ENCODE data around the gene NAA80. TPM values are rescaled to one million over a fixed set of nuclear protein-coding genes. Genes with fewer than 3 reads are reported as not detected.

The NAA80 gene
- total and polyA plus RNA-seq, 2 of the 13 experiments (the other 11 are each of a cell fraction or from before 2014, with no cell fraction given) = 3.4 to 8.7 TPM

- Histone ChIP-seq H3K79me2 (ENCODE audit: insufficient read depth, low read length) (peaks cover 25% of the 10 kb centered on the region), H4K20me1 (ENCODE audit: insufficient read depth, low read length) (no peaks in the 10 kb centered on the region), H3K4me2 (ENCODE audit: low read depth, low read length) (peak overlapping the region; percentile 94), H3K4me3 (replicated peaks in 1 of 3; ENCODE audit: insufficient read depth in 1 of 3, low read depth in 2 of 3, low read length in 3 of 3) (peak overlapping the region; percentile 81 to 91 (median 85)), H3K27me3 (ENCODE audit: control insufficient read depth in 1 of 2, insufficient read depth in 2 of 2, low read length in 2 of 2) (no peaks in the 10 kb centered on the region; a peak in 1 of 5 replicates), H3K9ac (ENCODE audit: insufficient read depth, low read depth, low read length) (peak overlapping the region; percentile 99), H3K4me1 (ENCODE audit: insufficient read depth, low read length) (peaks cover 78% of the 10 kb centered on the region), H2AFZ (ENCODE audit: low read length) (no peak overlapping the region), H3K36me3 (replicated peaks in 1 of 2; ENCODE audit: control insufficient read depth in 1 of 2, insufficient read depth in 2 of 2, low read length in 2 of 2) (peaks cover 15 to 40% of the 10 kb centered on the region in 2 experiments), H3K9me3 (ENCODE audit: low read length) (no peaks in the 10 kb centered on the region), H3K27ac (ENCODE audit: extremely low read length, insufficient read depth, low read length) (peak overlapping the region; percentile 100)
- ChIA-PET POLR2A (interaction anchor here (0.6 to 13.0 kb wide), 14 partner anchors 12 to 118 kb away, joined by 3 to 222 read pairs (median 8); partner anchors contain the start of genes GNAI2, HYAL1, HYAL3 and IFRD2), CTCF (ENCODE audit: low intra/inter-chr PET ratio, low total read pairs) (interaction anchor here (0.9 to 2.3 kb wide), 3 partner anchors 18 to 94 kb away, joined by 3 to 15 read pairs (median 3); partner anchors contain the start of genes HYAL1, HYAL3 and NAA80)
- WGBS (ENCODE audit: low lambda C conversion rate) = 0% methylated on average over 6 of the region's 45 CpGs
- DNase-seq (ENCODE audit: low spot score) (peak; percentile 58), ATAC-seq (peak; percentile 42), FAIRE-seq (no peak)
- intact Hi-C loops (cut with micrococcal nuclease; ENCODE audit: unreplicated experiment) (loop anchor here (1.0 kb wide), 1 partner anchor 22 kb away; the partner anchor contains the start of genes HYAL3 and NAA80), in situ Hi-C loops (cut with HindIII; ENCODE audit: extremely low pct_ligation_motif_present, low pct_unique_long_range_greater_than_20kb) (loop anchor here (5.0 kb wide), 1 partner anchor 59 kb away; no protein-coding TSS in a partner anchor)
- no TSS peak for BruUV-seq (replicated peaks)
- TF ChIP-seq ZBTB42 (CRISPR knock-in tag; IDR thresholded peaks at IDR 0.05) (0 out of 2 replicates have a peak, but pooled peaks have one; percentile 8), MYC (CRISPR knock-in tag; IDR thresholded peaks at IDR 0.05; ENCODE audit: borderline replicate concordance) (peak; percentile 90), NKX3-1 (CRISPR knock-in tag; IDR thresholded peaks at IDR 0.05) (no peak), ZNF609 (CRISPR knock-in tag; IDR thresholded peaks at IDR 0.05; ENCODE audit: borderline replicate concordance) (0 out of 2 replicates have a peak, but pooled peaks have one; percentile 39), ARNTL (CRISPR knock-in tag; IDR thresholded peaks at IDR 0.05) (peak; percentile 51), NR1H2 (CRISPR knock-in tag; IDR thresholded peaks at IDR 0.05; ENCODE audit: borderline replicate concordance, low read depth) (0 out of 2 replicates have a peak, but pooled peaks have one; percentile 30), ZSCAN25 (CRISPR knock-in tag; IDR thresholded peaks at IDR 0.05) (peak; percentile 58; the same call in 1 of the 2 replicates), HDAC1 (CRISPR knock-in tag; IDR thresholded peaks at IDR 0.05) (peak; percentile 30; the same call in 1 of the 2 replicates), TAF1 (CRISPR knock-in tag; IDR thresholded peaks at IDR 0.05) (peak; percentile 36; the same call in 1 of the 2 replicates), SRF (IDR thresholded peaks at IDR 0.05; ENCODE audit: low read depth, low read length) (no peak)
- TF ChIP-seq, protein P1, sequence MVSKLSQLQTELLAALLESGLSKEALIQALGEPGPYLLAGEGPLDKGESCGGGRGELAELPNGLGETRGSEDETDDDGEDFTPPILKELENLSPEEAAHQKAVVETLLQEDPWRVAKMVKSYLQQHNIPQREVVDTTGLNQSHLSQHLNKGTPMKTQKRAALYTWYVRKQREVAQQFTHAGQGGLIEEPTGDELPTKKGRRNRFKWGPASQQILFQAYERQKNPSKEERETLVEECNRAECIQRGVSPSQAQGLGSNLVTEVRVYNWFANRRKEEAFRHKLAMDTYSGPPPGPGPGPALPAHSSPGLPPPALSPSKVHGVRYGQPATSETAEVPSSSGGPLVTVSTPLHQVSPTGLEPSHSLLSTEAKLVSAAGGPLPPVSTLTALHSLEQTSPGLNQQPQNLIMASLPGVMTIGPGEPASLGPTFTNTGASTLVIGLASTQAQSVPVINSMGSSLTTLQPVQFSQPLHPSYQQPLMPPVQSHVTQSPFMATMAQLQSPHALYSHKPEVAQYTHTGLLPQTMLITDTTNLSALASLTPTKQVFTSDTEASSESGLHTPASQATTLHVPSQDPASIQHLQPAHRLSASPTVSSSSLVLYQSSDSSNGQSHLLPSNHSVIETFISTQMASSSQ (IDR thresholded peaks at IDR 0.05; ENCODE audit: low read depth) = no peak
- TF ChIP-seq, protein P1 (CRISPR knock-in tag; IDR thresholded peaks at IDR 0.05; ENCODE audit: borderline replicate concordance) = peak; percentile 56; the same call in 1 of the 2 replicates
- TF ChIP-seq, protein P2, sequence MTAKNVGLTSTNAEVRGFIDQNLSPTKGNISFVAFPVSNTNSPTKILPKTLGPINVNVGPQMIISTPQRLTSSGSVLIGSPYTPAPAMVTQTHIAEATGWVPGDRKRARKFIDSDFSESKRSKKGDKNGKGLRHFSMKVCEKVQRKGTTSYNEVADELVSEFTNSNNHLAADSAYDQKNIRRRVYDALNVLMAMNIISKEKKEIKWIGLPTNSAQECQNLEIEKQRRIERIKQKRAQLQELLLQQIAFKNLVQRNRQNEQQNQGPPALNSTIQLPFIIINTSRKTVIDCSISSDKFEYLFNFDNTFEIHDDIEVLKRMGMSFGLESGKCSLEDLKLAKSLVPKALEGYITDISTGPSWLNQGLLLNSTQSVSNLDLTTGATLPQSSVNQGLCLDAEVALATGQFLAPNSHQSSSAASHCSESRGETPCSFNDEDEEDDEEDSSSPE (CRISPR knock-in tag; IDR thresholded peaks at IDR 0.05) = peak; percentile 32; the same call in 1 of the 2 replicates
These were observed 21.7 kb upstream of the NAA80 start for GRCh38 chr3:50320853-50321335.
